Kidney tubule cell (primary cell): Measurements from ENCODE around the gene NR1H4.
"Not testable (repeated sequence)": the region's sequence is repeated elsewhere in the genome, so short reads cannot be mapped to it uniquely, and the experiment has no call there.

ENCODE experiments used
- DNase-seq: peaks from one replicate; pipeline ENCODE4 v3.0.0-alpha.2; 2018; ENCODE audit warnings: low spot score

The NR1H4 gene

DNA sequence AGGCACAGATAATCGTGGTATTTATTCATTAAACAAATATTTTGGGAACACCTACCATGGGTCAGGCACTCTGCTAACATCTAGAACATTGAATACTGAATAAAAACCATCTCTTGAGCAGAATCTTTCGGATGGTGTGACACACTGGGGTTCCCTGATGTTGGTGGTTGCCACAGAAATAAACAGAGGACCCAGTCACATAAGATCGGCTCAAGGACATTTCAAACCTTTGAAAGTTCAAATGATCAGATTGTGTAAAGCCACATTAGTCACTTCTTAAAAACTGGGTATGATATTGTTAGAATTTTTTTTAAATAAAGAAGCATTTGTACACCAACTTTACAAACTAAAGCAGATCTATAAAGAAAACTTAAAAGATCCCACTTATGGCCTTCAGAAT is 39.0 kb downstream of the NR1H4 start:
- DNase-seq, result no peak

DNA sequence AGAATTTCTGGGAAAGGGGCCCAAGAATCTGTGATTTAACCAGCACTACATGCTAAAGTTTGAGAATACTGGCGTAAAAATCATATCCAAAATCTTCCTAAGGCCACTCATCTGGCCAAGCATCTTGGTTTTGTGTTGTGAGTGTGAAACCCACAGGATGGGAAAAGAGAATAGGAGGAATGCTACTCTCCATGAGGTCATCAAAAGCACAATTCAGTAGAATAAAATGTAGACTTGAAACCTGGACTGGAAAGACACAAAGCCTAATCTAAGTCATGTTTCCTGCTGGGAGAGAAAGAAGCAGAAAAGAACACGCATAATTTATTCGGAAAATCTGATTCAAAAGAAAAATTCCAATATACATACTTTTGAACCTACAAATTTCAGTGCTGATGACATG is 42.3 kb downstream of the NR1H4 start:
- DNase-seq, result no peak

DNA sequence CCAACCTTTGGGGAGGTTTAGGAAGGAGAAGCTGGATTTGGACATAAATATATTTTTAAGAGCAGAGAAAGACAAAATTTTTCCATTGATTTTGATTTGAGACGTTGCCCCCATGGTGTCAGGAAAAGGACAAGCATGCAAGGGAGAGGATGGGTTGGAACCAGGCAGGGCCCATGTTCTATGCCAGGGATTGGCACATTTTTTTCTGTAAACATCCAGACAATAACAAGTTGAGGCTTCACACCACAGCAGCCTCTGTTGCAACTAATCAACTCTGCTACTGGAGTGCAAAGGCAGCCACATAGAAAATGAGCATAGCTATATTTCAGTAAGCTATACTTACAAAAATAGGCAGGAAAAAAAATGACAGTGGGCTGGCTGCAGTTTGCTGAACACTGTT is 44.7 kb downstream of the NR1H4 start:
- no peak for DNase-seq

DNA sequence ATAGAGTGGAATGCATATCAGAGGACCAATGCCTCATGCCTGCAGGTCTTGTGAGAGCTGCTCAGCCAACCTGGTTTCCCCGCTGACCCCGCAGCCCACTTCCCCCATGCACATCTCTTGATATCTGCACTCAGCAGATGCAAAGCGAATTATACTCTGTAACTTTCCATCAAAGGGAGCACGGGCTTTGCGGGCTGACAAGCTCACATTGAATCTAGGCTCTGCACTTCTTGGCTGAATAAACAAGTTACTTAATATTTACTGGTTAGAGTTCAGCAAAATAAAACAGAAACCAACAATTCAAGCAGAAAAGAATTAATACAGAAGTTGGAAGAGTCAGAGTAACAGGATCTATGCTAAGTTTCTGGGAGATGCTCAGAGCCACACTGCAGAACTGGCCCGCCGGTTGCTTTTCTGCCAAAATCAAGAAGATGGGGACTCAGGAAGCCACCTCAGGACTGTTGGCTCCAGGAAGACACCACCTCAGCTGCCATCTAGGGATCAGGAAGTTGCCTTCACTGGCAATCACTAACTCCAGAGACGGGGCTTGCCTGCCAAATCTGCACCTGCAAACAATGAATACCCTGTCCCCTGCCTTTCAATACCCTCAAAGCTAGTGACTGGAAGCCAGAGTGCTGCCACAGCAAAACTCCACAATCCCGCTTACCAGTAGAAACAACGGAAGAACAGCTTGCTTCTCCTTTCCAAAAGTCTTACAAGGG is 46.5 kb downstream of the NR1H4 start:
- DNase-seq, result no peak

DNA sequence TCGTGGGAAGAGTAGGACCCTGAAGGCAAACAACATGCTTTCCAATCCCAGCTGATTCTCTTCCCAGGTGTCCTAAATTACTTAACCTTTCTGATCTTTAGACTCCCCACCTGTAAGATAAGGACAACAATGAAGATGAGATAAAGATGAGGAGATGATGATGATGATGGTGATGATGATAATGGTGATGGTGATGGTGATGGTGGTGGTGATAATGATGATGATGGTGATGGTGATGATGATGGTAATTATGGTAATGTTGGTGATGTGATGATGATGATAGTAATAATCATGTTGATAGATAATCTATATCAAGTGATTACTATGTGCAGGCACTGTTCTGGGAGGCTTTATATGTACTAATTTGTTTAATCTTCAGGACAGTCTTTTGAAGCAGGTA is 48.3 kb downstream of the NR1H4 start:
- DNase-seq, result no peak

DNA sequence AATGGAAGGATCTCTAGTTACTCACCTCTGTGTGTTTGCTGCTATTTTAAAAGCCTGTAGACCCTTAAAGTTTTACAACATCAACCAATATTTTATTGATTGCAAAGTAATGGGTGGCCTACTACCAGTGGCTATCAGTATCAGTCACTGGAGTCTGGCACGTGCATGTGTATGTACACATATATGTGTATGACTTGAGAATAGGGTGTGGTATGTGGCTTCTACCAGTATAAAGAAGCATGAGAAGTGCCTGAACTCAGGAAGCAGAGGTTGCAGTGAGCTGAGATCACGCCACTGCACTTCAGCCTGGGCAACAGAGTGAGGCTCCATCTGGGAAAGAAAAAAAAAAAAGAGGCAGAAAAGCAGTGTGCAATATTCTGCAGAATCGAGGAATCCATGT is 54.4 kb downstream of the NR1H4 start:
- no peak for DNase-seq

DNA sequence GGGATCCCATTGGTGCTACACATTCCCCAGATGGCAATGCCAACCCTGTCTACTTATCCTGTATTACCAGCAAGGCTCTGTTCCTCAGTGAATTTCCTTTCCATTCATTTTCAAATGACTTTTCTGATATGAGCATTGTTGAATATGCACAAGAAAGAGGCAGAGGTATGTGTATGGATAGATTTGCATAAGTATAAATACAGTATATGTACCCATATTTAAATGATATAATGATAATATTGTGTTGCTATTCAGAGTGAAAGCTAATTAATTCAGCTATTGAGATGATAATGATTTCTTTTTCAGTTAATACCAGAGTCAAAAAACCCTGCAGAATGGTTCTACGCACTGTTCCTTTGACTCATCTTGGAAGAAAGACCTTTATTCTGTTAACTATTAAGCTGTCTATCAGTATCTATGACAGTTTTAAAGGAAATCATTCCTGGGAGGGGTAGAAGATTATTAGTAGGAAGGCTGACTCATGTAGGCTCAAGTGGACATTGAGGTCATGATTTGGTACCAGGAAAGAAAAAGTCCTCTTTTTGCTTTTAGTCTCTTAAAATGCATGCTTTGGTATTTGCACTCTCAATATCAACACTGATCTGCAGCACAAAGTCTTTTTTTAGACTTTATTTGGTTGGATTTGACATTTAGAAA is 54.9 kb downstream of the NR1H4 start:
- DNase-seq, result peak; percentile 91

DNA sequence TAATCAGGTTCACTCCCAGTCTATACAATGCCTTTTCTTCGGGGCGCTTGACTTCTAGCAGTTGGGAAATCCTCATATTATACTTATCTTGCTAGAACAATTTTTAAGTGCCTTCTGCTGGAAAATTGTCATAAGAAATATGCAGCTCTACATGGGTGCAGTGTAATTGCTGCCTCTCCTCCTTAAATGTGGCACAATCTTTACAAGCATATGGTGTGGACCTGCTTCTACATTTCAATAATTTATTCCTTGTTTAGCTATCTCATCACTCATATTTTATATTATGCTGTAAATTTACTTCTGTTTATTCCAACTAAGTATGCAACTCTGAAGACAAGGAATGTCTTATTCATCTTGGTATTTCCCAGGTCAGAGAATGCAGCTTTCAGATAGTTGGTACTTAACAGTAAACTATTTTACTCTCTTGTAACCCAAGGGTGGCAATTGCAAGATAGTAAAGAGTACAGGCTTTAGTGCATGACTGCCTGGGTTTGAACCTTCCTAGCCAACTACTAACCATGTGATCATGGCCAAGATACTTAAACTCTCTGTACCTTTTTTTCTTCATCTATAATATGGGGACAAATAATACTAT is 56.2 kb downstream of the NR1H4 start:
- peak; percentile 59 for DNase-seq

DNA sequence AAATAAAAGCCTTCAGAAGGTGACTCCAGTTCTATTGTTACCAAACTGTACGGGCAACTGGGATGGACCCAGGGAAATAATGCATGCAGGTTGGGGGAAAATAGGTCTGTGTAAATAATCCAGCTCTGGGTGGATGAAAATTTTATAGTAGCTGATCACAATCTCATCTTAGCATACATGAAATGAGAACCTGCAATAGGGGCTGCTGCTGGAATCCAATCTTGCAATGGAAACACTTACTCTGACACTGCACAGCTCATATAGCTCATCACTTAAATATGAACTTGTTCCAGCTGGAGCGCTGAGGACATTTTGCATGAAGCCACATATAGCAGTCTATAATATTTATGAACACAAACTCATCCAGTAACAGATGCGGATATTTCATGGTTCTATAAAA is 59.7 kb downstream of the NR1H4 start:
- DNase-seq, result no peak

DNA sequence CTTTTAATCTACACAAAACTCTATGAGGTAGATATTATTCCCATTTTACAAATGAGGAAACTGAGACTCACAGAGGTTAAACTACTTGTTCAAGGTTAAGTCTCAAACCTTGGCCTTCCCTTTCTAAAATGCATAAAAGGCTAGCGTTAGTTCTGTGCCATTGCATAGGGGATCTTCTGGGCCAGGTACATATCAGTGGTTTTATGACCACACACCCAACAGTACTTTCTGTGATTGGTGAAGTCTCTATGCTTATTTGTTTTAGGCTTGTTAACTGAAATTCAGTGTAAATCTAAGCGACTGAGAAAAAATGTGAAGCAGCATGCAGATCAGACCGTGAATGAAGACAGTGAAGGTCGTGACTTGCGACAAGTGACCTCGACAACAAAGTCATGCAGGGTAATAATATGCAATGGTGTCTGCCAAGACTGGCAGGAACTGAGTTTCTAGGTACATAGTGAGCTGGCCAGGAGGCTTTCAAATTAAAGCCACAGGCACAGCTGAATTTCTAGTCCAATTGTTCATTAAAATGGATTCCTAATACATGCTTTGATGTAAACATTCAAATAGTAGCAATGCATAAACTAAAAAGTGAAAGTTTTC is 61.1 kb downstream of the NR1H4 start:
- DNase-seq, result no peak

DNA sequence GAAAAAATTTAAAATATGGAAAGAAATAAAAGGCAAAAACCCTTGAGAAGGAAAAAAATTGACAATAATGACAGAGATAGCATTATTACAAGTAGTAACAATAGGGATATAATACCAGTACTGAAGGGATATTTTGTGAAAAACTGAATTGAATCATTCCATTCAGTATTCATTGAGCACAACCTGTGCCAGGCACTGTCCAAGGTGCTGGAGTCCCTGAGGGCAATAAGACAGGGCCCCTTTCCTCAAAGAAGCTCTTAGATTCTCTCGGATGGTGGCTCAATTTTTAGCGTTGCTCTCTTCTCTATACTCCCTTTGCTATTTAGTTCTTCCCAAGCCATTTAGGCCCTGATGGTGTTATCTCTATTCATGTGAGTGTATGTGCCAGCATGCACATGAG is 65.5 kb downstream of the NR1H4 start:
- DNase-seq, result peak; percentile 41

DNA sequence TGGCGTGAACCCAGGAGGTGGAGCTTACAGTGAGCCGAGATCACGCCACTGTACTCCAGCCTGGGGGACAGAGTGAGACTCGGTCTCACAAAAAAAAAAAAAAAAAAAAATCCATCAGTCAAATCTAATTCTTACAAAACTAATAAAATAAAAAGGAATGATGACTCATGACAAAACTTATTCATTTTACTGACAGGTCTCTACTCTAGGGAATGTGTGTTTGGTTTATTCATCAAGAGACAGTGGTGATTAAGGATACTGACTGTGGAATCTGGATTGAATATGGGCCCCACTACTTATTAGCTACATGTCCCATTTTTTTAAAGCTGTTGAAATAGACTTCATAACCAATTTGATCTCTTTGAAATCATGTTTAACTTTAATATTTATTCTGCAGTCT is 70.5 kb downstream of the NR1H4 start:
- DNase-seq, result no peak

DNA sequence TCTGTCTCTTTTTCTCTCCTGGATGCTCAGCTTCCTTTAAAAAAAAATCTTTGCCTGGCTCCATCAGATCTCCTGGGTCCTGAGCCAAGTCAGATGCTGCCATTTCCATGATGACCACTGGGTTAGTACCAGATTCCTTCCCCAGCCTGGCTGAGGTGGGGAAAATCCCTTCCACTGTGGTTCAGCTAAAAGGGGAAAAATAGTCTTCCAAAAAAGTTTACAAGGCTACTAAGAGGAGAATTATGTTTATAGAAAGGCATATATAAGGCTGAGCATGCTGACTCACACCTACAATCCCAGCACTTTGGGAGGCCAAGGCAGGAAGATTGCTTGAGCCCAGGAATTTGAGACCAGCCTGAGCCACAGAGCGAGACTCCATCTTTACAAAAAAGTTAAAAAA is 71.4 kb downstream of the NR1H4 start:
- DNase-seq, result peak; percentile 65

DNA sequence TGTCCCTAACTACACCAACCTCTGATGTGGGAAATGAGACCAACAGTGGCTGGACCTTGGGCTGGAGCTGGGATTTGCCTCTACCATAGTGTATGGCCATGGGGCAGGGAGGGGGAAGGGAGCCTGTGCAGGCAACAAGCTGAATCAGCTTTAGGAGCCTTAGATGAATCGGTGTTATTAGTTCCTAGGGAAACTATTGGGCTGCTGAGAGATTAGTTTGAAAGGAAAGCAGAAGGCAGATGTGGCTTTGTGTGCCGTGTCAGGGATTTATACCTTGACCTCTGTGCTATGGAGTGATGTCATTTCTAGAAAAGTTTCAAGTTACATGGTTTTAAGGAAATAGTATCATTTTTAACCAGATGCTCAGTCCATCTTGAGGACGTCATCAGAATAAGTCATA is 80.3 kb downstream of the NR1H4 start:
- peak; percentile 25 for DNase-seq

DNA sequence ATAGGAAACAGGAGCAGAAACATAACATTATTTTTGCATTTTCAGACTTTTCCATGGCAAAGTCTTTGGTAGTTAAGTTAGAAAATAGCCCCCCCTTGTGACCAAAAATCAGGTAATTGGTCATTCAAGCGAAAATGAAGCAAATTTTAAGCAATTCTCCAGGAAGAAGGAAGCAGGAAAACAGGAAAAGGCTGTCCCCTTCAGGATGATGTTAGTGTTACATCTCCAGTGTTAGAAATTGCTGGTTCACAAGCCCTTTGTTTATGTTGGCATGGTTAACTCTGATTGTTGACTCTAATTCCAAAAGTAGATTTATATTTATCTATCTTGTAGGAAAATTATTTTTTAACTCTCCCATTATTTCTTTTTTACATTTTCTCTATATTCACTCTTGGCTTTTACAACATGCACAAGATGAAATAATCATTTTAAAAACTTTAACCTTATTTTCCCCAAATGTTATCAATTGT is 81.0 kb downstream of the NR1H4 start:
- DNase-seq, result peak; percentile 88

DNA sequence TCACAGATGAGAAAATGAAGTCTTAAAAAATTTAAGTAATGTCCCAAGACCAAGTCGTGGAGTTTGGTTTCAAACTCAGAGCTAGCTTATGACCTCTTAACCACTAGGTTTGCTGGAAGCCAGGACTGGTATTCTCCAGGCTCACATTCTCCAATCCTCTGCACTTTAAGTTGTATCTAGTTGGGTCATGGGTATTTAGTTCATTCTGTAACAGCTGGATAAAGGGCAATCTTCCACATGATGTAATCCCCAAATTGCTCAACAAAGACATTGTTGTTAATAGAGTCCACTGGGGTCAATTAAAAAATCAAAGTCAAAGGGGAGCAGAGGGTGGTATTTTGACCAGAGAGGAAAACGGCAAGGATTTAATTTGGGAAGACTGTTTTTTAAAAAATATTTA is 82.1 kb downstream of the NR1H4 start:
- no peak for DNase-seq

DNA sequence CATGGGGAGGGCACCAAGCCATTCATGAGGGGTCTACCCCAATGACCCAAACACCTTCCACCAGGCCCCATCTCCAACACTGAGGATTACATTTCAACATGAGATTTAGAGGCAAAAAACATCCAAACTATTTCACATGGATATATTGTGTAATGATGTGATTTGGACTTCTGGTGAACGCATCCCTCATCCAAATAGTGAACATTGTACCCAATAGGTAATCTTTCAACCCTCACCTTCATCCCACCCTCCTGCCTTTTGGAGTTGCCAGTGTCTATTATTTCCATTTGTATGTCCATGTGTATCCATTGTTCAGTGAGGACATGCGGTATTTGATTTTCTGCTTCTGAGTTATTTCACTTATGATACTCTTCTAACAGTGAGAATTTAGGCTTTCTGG is 83.7 kb downstream of the NR1H4 start:
- DNase-seq, result no peak

DNA sequence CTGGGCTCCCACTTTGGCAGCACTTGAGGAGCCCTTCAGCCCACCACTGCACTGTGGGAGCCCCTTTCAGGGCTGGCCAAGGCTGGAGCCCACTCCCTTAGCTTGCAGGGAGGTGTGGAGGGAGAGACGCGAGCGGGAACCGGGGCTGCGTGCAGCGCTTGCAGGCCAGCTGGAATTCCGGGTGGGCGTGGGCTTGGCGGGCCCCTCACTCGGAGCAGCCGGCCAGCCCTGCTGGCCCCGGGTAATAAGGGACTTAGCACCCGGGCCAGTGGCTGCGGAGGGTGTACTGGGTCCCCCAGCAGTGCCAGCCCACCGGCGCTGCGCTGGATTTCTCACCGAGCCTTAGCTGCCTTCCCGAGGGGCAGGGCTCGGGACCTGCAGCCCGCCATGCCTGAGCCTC is 85.6 kb downstream of the NR1H4 start:
- DNase-seq, result not testable (repeated sequence)

DNA sequence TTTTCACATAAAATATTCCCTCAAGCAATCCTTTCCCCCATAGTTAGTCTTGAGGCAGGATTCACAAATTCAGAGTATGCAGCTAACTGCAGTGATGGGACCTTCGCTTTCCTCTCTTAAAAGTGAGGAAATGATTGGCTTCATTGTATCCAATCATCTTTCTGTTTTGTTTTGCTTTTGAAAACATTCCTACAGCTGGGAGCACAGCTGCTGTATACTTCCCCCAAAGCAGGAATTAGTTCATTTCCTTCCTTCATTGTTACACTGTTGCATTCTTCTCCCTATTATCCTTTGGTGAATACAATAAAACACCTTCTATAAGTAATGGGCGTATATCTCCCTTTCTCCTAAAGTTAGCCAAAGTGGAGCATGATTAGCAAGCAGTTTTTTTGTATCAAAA is 90.4 kb downstream of the NR1H4 start:
- no peak for DNase-seq

DNA sequence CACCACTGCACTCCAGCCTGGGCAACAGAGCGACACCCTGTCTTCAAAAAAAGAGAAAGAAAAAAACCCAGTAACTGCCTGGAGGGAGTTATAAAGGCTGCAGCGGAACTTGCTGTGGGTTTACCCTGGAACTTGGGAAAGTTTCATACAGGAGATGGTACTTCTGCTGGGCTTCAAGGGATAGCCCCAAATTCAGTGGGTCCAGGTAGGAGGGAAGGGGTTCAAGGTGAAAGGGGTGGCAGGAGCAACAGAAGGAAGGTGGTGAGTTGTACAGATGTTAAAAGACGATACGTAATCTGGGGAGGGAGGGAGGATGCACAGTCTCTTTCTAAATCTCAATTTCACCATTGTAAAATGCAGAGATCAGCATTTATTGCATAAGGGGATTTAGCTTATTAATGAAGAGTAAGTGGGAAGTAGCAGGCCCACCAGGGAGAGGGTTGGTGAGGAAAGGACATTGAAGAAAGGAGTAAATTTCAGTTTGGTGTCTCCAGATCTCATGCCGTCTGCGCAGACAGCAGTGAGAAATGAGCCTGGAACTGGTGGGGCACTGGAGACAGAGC is 91.3 kb downstream of the NR1H4 start:
- no peak for DNase-seq

DNA sequence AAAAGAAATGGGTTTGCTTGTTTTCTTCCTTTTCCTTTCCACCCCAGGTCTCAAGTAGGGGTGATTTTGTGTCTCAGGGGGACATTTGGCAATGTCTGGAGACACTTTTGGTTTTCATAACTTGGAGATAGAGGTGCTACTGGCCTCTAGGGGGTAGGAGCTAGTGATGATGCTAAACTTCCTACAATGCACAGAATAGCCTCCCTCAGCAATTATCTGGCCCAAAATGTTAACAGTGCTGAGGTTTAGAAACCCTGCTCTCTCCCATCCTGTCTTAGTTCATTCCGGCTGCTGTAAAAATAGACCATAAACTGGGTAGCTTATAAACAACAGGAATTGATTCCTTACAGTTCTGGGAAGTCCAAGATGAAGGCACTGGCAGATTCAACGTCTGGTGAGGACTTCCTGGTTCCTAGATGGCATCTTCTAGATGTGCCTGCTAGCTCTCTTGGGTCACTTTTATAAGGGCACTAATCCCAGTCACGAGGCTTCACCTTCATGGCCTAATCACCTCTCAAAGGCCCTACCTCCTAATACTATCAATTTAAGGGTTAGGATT is 92.4 kb downstream of the NR1H4 start:
- DNase-seq, result no peak

DNA sequence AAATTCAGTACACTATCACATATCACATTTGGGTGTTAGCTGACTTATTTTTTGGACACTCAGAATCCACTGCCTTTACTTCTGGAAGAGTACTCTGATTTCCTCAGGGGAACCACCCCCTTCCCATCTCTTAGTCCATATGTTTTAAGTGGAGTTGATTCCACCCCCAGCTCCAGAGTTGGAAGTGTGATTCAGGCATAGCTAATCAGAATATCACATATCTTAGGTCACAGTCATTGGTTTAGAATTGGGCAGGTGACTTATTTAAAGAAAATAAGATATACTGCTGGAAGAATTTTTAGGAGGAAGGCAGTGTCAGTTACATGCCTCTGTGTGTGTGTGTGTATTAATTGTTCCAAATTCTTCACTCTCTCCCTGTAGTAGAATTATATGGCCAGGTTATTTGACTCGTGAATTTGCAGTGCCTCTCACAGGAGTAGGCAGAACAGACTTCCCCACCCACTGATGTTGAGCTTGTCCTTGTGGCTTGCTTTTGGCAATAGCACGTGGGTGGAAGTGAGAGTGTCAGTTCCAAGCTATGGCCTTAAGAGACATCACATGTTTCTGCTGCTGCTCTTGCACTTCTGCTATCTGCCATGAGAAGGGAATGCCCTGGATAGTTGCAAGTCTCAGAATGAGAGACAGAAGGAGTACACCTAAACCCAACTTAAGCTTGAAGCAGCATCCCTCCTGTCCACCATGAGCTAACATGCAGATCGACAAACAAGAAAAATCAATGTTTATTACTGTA is 93.4 kb downstream of the NR1H4 start:
- DNase-seq, result peak; percentile 39
